ENCODE data around the gene PRDM16. TPM values are rescaled to one million over a fixed set of nuclear protein-coding genes. Genes with fewer than 3 reads are reported as not detected.

The PRDM16 gene
- total RNA-seq, 1 experiment from 2014 or later, result 0.17 TPM

DNA sequence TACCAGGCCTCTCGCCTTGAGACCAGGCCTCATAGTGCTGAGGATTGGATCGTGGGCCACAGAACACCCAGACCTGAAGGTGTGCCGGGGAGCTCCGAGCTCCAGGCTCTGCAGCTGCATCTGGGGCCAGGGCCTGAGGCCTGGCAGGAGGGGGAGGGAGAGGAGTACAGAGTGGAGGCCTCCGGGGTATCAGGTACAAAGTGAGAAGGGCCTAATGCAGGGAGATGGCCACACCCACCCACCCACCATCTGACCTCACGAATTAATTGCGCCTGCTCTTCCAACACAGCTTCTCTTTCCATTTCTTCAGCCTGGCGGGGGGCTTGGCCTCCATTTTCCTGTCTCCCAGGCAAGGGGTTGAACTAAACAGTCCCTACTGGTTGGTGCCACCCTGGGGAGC is 286.1 kb downstream of the PRDM16 start:
- Histone ChIP-seq H3K23ac (ENCODE audit: insufficient read length, low read depth, low read length) (no peak overlapping the region), H3K4me2 (ENCODE audit: insufficient read depth, insufficient read length, low read length) (no peak overlapping the region), H2BK5ac (ENCODE audit: insufficient read length, low read length) (no peak overlapping the region), H3K18ac (ENCODE audit: insufficient read length, low read depth, low read length) (no peak overlapping the region), H2BK20ac (ENCODE audit: low read depth, low read length, poor library complexity, severe bottlenecking) (no peak overlapping the region), H3K27ac (ENCODE audit: insufficient read length, low read depth, low read length) (no peak overlapping the region), H2BK120ac (ENCODE audit: low read depth, low read length, poor library complexity, severe bottlenecking) (no peak overlapping the region), H4K91ac (ENCODE audit: insufficient read length, low read depth, low read length) (no peak overlapping the region), H3K23me2 (ENCODE audit: insufficient read length, low read depth, low read length, poor library complexity, severe bottlenecking) (no peaks in the 10 kb centered on the region), H2BK12ac (ENCODE audit: insufficient read length, low read depth, low read length) (no peak overlapping the region), H2AFZ (ENCODE audit: low read length) (no peak overlapping the region), H2BK15ac (ENCODE audit: low read depth, low read length) (no peak overlapping the region), H3K14ac (ENCODE audit: insufficient read depth, low read length) (0 out of 2 replicates have a peak overlapping the region, but pooled peaks have one; percentile 1), H4K8ac (replicated peaks; ENCODE audit: insufficient read length, low read depth, low read length) (no peak overlapping the region), H3K4ac (ENCODE audit: low read depth, low read length) (no peak overlapping the region), H3K9me3 (ENCODE audit: control insufficient read depth, low read depth, low read length) (no peaks in the 10 kb centered on the region), H3K79me2 (ENCODE audit: insufficient read depth, low read length) (no peaks in the 10 kb centered on the region), H3K9ac (ENCODE audit: extremely low read depth, insufficient read length, low read length) (no peak overlapping the region), H4K5ac (ENCODE audit: insufficient read length, low read depth, low read length) (no peak overlapping the region), H3K56ac (ENCODE audit: insufficient read length, low read depth, low read length) (no peak overlapping the region), H3K4me1 (ENCODE audit: insufficient read depth, low read length) (no peaks in the 10 kb centered on the region), H2AK5ac (ENCODE audit: insufficient read length, low read length) (no peak overlapping the region), H4K20me1 (ENCODE audit: control insufficient read depth, insufficient read depth, insufficient read length) (peaks cover 4% of the 10 kb centered on the region), H3K27me3 (ENCODE audit: insufficient read depth, low read length) (no peaks in the 10 kb centered on the region), H3T11ph (ENCODE audit: low read length) (no peak overlapping the region), H3K79me1 (ENCODE audit: insufficient read depth, low read depth, low read length, poor library complexity, severe bottlenecking) (no peaks in the 10 kb centered on the region)
- DNase-seq, result no peak
- peaks cover 17 to 38% of the 10 kb centered on the region in 2 experiments for H3K4me1 Mint-ChIP-seq
- no peaks in the 10 kb centered on the region; a peak in 1 of 5 replicates for H3K9me3 Mint-ChIP-seq
- no peaks in the 10 kb centered on the region for H3K36me3 Mint-ChIP-seq (ENCODE audit: insufficient read depth in 1 of 3, low read depth in 3 of 3)
- H3K27ac Mint-ChIP-seq, result no peak overlapping the region; a peak in 1 of 7 replicates
- TF ChIP-seq, protein P1, sequence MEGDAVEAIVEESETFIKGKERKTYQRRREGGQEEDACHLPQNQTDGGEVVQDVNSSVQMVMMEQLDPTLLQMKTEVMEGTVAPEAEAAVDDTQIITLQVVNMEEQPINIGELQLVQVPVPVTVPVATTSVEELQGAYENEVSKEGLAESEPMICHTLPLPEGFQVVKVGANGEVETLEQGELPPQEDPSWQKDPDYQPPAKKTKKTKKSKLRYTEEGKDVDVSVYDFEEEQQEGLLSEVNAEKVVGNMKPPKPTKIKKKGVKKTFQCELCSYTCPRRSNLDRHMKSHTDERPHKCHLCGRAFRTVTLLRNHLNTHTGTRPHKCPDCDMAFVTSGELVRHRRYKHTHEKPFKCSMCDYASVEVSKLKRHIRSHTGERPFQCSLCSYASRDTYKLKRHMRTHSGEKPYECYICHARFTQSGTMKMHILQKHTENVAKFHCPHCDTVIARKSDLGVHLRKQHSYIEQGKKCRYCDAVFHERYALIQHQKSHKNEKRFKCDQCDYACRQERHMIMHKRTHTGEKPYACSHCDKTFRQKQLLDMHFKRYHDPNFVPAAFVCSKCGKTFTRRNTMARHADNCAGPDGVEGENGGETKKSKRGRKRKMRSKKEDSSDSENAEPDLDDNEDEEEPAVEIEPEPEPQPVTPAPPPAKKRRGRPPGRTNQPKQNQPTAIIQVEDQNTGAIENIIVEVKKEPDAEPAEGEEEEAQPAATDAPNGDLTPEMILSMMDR (conservative IDR thresholded peaks at IDR 0.05), result no peak
- no peak overlapping the region for H3K4me3 Mint-ChIP-seq
- H3K27me3 Mint-ChIP-seq (ENCODE audit: low read depth), result peaks cover 3% of the 10 kb centered on the region
- no CpG with 5 or more reads among the region's 8 CpGs for WGBS (ENCODE audit: extremely low coverage, insufficient read length, low lambda C conversion rate)

All from H9 (cell line).